ENCODE measurements around the gene PAM. TPM values are rescaled to one million over a fixed set of nuclear protein-coding genes. Genes with fewer than 3 reads are reported as not detected.

The PAM gene
- total and polyA plus RNA-seq, 4 donors = 8.2 to 27.5 (median 13.7) TPM

DNA sequence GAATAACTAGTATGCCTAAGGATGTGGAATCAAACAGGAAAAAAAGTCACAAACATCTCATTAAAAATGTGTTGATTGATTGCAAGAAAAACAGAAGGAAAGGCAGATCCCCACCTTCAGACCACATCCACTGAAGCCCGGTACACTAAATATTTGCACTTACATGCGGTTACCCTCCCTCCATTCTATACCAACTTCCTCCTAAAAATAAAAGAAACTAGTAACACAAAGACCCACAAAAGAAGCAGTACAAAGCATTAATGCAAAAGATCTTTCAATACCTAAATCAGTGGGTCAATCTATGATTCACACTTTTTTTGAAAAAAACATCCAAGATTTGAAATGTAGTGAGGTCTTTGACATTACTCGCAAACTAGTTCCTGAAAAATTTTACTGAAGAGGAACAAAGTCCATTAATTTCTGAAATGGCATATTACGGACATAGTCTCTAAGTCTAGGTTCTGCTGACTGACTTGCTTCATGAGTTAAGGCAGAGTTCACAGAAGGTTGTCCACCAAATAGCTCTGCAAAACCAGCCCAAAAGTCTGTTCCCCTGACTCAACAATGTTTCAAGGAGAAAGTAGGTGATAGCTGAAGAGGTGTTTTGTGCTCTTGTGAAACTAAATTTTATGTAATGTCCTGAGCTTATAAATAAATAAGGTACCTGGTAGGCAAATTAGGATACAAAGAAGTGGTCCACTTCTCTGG lies 100.7 kb downstream of the PAM start:
- WGBS = 82% methylated on average over 4 of the region's 4 CpGs
- no peaks in the 10 kb centered on the region for H3K9me3 ChIP-seq (ENCODE audit: control insufficient read depth in 4 of 4, low read length in 3 of 4)

DNA sequence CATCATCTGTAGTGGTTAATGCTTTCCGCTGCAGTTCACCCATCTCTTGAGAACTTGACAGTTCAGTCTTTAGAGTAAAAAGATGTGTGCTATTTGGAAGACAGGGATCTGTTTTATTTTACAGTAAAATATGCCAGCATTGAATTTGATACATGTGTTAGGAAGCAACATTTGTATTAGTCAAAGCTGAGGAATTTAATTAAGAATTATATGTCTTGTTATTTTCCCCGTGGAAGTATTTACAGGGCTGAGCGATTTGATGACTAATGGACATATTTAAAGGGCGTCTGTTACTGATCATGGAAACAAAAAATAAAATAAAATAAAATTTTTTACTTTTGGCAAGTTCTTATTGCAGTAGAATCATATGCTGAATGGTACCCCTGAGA lies 101.3 kb downstream of the PAM start:
- WGBS = 94% methylated on average over 4 of the region's 4 CpGs
- Histone ChIP-seq H3K9me3 (ENCODE audit: control insufficient read depth in 4 of 4, low read length in 3 of 4) (no peaks in the 10 kb centered on the region), H3K27ac (ENCODE audit: low read depth in 1 of 2, low read length in 2 of 2) (no peak overlapping the region), H3K36me3 (ENCODE audit: control insufficient read depth in 4 of 4, insufficient read depth in 3 of 4, low read depth in 1 of 4, low read length in 3 of 4) (no peaks in the 10 kb centered on the region), H3K4me3 (ENCODE audit: low read depth in 1 of 3, low read length in 3 of 3) (no peak overlapping the region), H3K9ac (ENCODE audit: low read depth in 1 of 2, low read length in 2 of 2) (no peak overlapping the region), H3K4me1 (ENCODE audit: control insufficient read depth in 4 of 4, insufficient read depth in 4 of 4, low read length in 3 of 4) (no peaks in the 10 kb centered on the region), H3K27me3 (ENCODE audit: control insufficient read depth in 4 of 4, insufficient read depth in 4 of 4, low read length in 3 of 4) (no peaks in the 10 kb centered on the region)
- no peak for DNase-seq (ENCODE audit: low spot score)
- TF ChIP-seq, protein P1, sequence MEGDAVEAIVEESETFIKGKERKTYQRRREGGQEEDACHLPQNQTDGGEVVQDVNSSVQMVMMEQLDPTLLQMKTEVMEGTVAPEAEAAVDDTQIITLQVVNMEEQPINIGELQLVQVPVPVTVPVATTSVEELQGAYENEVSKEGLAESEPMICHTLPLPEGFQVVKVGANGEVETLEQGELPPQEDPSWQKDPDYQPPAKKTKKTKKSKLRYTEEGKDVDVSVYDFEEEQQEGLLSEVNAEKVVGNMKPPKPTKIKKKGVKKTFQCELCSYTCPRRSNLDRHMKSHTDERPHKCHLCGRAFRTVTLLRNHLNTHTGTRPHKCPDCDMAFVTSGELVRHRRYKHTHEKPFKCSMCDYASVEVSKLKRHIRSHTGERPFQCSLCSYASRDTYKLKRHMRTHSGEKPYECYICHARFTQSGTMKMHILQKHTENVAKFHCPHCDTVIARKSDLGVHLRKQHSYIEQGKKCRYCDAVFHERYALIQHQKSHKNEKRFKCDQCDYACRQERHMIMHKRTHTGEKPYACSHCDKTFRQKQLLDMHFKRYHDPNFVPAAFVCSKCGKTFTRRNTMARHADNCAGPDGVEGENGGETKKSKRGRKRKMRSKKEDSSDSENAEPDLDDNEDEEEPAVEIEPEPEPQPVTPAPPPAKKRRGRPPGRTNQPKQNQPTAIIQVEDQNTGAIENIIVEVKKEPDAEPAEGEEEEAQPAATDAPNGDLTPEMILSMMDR (IDR thresholded peaks at IDR 0.05; ENCODE audit: low read depth, low read length, missing input control) = no peak
- TF ChIP-seq GABPA (IDR thresholded peaks at IDR 0.05 in 1 of 2, conservative IDR thresholded peaks at IDR 0.05 in 1 of 2) (no peak), JUND (IDR thresholded peaks at IDR 0.05) (no peak), TAF1 (conservative IDR thresholded peaks at IDR 0.05) (no peak), NR2F2 (IDR thresholded peaks at IDR 0.05) (no peak), FOXA1 (IDR thresholded peaks at IDR 0.05) (no peak), HNF4A (conservative IDR thresholded peaks at IDR 0.05) (no peak), RXRA (IDR thresholded peaks at IDR 0.05) (no peak), EGR1 (IDR thresholded peaks at IDR 0.05; ENCODE audit: low read depth in 2 of 2) (no peak)
- TF ChIP-seq, protein P2, sequence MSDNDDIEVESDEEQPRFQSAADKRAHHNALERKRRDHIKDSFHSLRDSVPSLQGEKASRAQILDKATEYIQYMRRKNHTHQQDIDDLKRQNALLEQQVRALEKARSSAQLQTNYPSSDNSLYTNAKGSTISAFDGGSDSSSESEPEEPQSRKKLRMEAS (IDR thresholded peaks at IDR 0.05) = no peak
- TF ChIP-seq, protein P3, sequence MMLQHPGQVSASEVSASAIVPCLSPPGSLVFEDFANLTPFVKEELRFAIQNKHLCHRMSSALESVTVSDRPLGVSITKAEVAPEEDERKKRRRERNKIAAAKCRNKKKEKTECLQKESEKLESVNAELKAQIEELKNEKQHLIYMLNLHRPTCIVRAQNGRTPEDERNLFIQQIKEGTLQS (IDR thresholded peaks at IDR 0.05) = no peak

More for the DNA sequence above, 100.7 kb downstream of the PAM start:
- no peak overlapping the region for H3K27ac ChIP-seq (ENCODE audit: low read depth in 1 of 2, low read length in 2 of 2)
- no peak overlapping the region for H3K4me3 ChIP-seq (ENCODE audit: low read depth in 1 of 3, low read length in 3 of 3)
- TF ChIP-seq YY1 (IDR thresholded peaks at IDR 0.05) (no peak), GABPA (IDR thresholded peaks at IDR 0.05 in 1 of 2, conservative IDR thresholded peaks at IDR 0.05 in 1 of 2) (no peak), RXRA (IDR thresholded peaks at IDR 0.05) (no peak), NR2F2 (IDR thresholded peaks at IDR 0.05) (no peak), JUND (IDR thresholded peaks at IDR 0.05) (no peak)
- TF ChIP-seq, protein P1 (IDR thresholded peaks at IDR 0.05; ENCODE audit: low read depth, low read length, missing input control) = no peak
- TF ChIP-seq, protein P4, sequence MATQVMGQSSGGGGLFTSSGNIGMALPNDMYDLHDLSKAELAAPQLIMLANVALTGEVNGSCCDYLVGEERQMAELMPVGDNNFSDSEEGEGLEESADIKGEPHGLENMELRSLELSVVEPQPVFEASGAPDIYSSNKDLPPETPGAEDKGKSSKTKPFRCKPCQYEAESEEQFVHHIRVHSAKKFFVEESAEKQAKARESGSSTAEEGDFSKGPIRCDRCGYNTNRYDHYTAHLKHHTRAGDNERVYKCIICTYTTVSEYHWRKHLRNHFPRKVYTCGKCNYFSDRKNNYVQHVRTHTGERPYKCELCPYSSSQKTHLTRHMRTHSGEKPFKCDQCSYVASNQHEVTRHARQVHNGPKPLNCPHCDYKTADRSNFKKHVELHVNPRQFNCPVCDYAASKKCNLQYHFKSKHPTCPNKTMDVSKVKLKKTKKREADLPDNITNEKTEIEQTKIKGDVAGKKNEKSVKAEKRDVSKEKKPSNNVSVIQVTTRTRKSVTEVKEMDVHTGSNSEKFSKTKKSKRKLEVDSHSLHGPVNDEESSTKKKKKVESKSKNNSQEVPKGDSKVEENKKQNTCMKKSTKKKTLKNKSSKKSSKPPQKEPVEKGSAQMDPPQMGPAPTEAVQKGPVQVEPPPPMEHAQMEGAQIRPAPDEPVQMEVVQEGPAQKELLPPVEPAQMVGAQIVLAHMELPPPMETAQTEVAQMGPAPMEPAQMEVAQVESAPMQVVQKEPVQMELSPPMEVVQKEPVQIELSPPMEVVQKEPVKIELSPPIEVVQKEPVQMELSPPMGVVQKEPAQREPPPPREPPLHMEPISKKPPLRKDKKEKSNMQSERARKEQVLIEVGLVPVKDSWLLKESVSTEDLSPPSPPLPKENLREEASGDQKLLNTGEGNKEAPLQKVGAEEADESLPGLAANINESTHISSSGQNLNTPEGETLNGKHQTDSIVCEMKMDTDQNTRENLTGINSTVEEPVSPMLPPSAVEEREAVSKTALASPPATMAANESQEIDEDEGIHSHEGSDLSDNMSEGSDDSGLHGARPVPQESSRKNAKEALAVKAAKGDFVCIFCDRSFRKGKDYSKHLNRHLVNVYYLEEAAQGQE (IDR thresholded peaks at IDR 0.05) = no peak
- H3K4me1 ChIP-seq (ENCODE audit: control insufficient read depth in 4 of 4, insufficient read depth in 4 of 4, low read length in 3 of 4) = no peaks in the 10 kb centered on the region
- DNase-seq (ENCODE audit: low spot score) = no peak
- H3K27me3 ChIP-seq (ENCODE audit: control insufficient read depth in 4 of 4, insufficient read depth in 4 of 4, low read length in 3 of 4) = no peaks in the 10 kb centered on the region
- no peaks in the 10 kb centered on the region for H3K36me3 ChIP-seq (ENCODE audit: control insufficient read depth in 4 of 4, insufficient read depth in 3 of 4, low read depth in 1 of 4, low read length in 3 of 4)
- H3K9ac ChIP-seq (ENCODE audit: low read depth in 1 of 2, low read length in 2 of 2) = no peak overlapping the region
